ENCODE data around the gene INVS.

Gene INVS

DNA sequence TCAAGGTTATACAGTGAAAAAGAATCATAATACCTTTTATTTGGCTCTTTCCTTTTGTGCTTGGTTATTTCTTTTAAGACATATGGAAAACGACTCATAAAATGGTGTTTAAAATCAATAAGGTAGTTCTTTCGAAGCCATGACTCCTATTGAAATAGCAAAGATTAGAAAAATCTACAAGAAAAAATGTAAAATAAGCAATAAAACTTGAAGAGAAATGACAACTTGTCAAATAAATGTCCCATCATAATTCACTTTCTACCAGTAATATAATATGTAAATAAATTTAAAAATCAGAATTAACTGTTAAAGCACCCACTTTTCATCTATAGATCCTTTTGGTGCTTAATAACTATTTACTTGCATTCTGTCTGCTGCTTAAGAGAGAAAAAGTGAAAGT is 241.2 kb downstream of the INVS start:
- no peak for DNase-seq

DNA sequence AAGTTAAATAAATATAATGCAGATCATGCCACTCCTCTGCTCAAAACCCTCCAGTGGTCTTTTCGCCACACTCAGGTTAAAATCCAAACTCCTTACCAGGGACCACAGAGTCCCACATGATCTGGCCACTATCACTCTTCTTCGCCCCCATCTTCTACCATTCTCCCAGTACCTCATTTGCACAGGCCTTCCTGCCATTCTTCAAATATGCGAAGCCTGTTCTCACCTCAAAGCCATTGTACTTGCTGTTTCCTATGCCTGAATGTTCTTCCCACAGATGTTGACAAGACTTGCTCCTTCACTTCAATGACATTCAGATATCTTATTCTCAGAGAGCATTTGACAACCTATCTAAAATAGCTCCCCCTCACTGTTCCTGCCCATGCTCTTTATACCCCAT is 242.8 kb downstream of the INVS start:
- no peak for DNase-seq

DNA sequence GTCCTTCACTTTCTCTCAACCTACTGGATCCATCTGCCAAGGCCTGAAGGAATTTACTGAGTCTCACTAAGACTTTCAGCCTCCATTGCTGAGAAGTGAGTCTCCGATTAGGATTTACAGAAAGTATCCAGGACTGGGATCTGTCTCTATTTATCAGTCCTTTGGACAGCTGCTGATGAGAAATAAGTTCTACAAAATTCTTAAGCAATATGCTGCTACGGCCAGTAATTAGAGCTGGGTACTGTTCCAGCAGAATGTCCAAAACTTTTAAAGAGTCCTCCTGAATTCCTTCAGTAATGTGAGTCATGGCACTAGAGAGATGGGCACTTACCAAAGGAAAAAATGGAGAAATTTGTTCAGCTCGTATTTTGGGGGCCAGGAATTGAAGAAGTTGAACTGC is 247.8 kb downstream of the INVS start:
- DNase-seq, result no peak

DNA sequence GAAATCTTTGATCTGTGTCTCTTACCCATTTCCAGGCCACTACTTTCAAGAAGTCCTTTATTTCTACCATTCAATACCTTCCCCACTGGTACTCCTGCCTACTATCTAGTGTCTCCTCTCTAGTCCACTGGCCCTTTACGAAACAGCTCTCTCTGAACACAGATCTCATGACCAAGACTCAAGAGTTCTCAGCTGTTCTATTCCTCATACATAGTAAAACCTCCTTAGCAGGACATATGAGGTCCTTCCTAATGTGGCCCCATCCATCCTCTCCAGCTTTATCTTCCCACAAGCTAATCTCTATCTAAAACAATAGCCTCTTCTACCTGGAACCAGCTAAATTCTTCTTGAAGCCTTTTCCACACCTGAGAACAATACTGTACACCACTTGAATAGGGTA is 251.1 kb downstream of the INVS start:
- no peak for DNase-seq
